GM18502 (cell line): ENCODE results near the gene TMPRSS4.

Source experiments
- ATAC-seq: cut with Tn5 transposase; IDR thresholded peaks from one replicate; pipeline ENCODE4 v1.9.1; 2021; ENCODE audit warnings: mild to moderate bottlenecking; ENCODE audit not compliant: unreplicated experiment, poor library complexity

The TMPRSS4 gene

DNA sequence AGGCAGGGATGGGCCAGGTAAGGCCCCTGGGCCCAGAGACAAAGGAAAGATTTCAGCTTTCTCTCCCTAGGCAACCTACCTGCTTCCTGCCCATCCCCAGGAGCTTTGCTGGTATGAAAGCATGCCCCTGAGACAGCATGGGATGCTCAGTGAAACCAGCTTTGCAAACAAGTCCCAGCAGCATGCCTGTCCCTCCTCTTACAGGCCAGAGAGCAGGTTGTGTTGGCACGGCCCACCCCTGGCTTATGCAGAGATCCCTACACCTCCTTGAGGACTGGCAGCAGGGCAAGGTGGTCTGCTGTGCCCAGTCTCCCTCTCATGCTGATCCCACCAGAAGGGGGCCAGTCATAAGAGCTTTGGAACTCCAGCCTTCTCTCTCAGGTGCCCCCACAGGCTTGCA is 72.6 kb downstream of the TMPRSS4 start:
- ATAC-seq = no peak

DNA sequence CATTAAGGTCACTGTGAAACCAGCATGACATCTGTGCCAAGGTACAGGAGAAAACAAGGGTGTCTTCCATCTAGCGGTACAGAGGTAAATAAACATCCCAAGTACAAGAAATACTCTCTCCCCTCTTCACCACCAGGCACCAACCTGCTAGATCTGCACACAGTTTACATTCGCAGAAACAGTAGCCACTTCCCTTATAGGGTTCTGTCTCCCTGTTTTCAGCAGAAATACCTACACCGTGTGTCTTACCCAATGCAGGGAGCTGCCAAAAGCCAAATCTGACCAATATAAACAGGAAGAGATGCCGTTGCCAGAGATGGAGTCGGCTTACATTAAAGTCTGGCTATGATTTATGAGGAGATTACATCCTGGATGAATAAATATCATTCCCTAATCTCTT is 74.6 kb downstream of the TMPRSS4 start:
- ATAC-seq = no peak

DNA sequence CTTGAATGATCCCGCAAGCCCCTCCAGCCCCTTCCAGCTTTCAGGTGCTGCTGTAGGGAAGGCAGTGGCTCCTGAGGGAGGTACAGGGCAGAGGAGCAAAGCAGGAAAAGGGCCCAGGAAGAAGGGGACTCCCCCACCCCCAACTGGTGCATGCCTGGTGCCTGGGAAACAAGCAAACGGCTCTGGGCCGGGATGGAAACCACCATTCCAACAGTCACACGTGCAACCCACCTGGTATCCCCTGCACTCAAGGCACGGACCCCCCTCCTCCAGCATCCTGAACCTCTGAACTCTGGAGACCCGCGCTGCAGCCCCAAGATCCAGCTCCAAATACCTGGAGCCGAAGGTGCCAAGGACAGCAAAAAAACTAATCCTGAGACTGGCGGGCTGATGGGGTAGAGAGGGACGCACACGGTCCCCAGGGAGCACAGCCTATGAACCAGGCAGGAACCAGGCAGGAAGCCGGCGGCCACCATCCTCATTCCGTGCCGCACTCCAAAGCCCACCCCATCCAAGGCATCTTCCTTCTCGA is 75.2 kb downstream of the TMPRSS4 start:
- no peak for ATAC-seq

DNA sequence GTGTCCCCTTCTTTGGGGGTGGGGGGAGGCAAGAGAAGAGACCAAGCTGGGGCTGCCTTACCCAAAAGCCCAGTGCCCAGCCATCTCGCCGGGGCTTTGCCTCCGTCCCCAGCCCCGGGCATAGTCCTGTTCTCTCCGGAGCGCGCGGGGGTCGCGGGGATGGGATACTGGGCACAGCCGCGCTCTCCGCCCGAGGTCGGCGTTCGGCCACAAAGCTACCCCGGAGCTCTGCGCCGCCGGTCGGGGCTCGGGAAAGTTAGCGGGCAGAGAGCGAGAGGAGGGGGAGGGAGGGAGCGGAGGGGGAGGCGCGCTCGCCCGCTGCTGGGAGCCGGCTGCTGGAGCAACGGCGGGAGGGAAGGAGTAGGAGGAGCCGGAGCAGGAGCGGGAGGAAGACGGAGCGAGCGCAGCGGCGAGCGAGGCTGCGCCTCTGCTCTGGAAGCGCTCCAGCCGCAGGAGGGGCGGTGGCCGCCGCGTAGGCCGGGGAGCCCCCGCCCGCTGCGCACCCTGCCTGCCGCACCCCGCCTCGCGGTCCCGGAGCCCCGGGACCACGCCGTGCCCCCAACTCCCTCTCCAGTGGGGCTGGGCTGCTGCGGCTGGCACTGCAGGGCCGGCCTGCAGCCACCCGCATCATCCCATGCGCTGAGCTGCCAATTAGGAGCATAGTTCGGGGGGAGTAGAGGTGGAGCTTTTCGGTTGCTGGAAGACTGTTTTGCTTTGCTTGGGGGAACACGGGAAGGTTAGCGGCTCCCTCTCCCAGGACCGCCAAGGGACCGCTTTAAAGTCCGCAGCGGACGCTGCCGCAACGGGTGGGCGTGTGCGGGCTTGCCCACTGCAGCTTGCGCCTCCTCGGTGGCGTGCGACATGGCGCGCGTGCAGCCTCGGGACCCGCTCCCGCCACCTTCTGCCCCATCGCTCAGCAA is 75.9 kb downstream of the TMPRSS4 start, which contains the start of gene SCN4B:
Gene SCN4B (minus strand): TSS at position 272 of the 920 bp plus-strand sequence. CDS start 150 bp downstream, at position 122.
- no peak for ATAC-seq

DNA sequence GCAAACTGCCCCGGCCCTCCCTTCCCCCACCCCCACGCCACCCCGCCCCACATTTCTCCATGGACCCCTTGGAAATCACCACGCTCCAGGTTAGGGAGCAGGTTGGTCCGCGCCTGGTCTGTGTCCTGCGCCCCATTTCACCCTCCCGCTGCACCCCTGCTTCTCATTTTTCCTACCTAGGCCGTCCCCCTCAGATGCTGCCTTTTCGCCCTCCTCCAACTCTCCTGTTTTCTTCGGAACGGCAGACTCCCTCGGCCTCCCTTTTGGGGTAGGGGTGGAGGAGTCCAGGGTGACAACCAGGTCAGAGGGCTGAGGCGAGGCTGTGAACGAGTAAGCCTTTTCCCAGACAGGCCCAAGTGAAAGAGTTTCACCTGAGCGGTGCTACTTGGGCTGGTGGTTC is 76.6 kb downstream of the TMPRSS4 start:
- no peak for ATAC-seq

DNA sequence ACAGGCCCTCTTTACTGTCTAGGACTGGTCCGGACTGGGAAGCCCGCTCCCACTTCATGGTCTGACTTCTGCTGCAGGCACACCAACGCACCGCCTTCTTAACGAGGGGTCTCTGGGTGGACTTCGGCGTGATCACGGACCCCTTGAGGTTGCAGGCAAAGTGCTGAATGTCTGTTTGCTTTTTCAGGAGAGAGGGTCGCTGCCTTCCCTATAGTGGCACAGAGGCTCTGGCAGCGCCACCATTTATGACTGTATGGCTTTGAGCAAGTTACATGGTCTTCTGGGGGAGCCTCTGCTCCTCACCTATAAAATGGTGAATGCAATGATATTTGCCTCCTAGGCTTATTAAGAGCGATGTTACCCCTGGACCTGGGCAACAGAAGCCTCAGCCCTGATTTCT is 77.1 kb downstream of the TMPRSS4 start:
- no peak for ATAC-seq

DNA sequence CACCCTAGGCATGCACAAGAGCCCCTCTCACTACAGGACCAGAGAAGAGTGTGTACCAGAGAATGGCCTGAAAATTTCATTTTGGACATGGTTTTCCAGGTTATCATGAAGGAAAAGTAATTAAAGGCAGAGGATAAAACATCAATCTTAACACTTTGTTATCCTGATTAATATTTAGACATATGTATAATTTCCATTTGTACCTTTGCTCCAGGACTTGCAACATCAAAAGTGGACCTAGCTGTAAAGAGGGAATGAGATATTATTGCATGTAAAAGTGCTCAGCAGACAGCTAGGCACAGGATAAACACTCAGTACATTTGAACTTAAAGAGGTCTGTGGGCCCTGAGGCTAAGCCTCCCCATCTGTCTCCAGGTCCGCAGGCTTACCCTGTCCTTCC is 77.8 kb downstream of the TMPRSS4 start:
- no peak for ATAC-seq

DNA sequence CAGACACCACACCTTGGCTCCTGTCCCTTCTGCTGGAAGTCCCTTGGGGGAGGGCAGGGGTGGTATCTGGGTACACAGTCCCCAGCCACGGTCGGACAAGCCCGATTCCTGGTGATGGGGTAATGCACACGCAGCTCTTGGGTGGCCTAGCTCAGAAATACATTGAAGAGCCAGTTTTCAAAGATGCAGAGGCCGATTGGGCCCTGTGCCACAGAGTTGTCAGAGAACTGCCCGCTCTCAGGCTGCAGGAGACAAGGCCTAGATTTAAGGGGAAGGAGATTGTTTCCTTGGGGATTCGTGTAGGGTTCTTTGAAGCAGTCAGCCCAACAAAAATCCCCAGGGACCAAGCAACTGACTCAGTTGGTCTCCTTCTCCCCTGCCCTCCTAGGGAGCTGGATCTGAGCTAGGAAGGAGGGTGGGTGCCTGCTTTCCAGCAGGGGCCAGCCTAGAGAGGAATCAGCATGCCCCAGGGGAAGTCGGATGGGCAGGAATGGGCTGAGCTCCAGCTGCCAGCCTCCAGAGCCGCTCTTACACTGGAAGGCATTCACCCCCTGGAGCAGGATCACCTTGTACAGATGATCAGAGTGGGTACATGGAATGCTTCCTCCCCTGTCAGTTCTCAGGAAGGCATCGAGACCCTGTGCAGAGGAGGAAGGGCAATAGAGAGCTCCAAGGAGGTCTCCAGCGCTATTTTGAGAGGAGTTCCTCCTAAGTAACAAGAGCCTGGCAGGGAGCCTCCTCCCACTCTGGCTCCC is 79.1 kb downstream of the TMPRSS4 start:
- ATAC-seq = no peak

DNA sequence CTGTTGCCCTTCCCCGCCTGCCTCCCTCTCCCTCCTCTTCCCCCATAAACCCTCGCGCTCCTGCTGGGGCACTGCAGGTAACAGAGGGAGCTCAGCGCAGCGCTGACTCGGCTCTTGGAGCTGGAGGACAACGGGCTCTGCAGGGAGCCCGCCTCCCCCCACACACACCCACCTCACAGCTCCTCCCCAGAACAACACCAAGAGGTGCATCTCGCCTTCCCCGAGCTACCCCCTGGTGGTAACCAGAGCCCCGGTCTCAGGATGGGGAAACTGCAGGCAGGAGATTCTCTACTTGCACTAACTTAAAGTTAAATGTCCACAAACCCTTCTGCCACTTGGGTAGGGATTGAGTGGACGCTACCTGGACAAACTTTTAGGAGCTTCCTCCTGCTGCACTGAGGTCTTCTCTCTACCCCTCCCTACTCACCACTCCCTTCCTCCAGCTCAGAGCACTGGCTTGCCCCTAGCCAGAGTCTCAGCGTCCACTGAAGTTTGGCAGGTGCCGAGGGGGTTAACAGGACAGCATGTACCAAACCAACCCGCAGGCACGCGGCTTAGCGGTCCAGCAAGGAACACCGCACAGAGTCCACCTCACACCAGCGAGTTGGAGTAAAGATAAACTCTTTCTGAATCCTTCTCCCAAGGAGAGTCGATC is 79.8 kb downstream of the TMPRSS4 start:
- ATAC-seq = no peak

DNA sequence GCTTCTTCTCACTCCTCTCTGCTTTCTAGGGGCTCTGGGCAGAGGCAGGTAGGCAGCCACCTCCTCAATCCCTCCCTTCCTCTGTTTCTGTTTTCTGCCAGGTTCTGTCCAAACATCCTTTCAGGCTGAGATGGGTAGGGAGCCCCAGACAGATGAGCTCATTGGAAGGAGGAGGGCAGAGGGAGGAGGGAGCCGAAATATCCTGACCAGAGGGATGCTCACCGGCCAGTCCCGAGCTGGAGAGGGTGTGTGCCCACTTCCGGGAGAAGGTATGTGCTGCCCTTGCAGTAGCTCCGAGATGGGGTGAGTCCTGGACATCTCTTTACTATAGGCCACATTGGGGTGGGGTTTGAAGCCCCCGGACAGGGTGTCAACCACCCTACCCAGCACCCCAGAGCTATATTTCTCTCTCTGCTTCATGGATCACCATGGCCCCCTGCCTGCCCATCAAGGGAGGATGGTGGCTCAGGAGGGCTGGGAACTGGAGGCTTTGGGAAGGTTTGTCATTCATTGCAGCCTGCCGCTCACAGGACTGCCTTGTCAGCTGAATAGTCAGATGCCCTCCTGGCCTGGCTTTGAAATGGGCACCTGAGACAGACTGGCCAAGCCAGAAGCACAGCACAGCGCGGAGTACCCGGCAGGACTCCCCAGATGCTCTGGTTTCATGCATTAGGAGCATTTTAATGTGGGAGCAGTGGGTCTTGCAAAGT is 80.5 kb downstream of the TMPRSS4 start:
- ATAC-seq = no peak

DNA sequence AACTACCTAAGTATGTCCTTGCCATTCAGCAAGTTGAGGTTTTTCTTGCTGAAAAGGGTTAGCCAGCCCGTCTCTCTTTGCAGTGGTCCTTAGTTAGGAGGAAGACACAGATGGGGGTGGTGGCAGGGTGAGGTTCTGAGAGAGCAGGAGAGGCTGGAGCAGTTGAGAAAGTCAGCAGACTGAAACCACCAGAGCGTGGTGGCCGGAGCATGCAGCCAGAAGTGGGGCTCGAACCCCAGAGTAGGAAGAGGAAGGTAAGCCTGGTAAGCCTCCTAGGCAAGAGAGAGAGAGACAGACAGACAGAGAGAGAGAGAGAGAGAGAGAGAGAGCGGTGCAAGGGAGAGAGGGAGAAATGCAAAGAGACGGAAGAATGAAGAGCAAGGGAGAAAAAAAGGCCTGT is 84.9 kb downstream of the TMPRSS4 start:
- ATAC-seq = no peak

DNA sequence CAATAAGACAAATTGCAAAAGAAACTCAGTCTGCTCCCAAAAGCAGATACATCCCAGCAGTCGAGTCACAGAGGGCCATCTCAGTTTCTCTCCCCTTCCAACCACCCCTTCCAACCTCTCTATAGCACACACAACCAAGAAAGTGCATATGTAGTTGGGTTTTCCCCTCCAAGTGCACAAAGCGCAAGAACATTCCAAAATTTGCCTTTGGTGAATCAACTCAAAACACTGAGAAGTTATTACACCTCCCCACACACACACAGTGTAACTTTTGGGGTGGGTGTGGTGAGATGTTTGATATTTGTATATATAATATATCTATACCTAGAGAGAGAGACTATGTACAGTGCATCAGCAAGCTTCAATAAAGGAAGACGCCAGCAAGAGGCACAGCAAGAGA is 86.0 kb downstream of the TMPRSS4 start:
- no peak for ATAC-seq

DNA sequence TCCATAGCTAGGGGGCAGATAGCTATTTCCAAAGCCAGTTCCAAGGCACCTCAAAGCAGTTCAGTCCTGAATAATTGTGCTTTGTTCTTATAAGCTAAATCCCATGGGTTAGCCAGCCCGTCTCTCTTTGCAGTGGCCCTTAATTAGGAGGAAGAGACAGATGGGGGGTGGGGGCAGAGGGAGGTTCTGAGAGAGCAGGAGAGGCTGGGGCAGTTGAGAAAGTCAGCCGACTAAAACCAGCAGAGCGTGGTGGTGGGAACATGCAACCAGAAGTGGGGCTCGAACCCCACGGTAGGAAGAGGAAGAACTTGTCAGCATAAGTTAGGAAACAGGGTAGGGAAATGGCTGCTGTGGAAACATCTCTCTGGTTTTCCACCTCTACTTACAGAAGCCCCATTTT is 86.6 kb downstream of the TMPRSS4 start:
- no peak for ATAC-seq

DNA sequence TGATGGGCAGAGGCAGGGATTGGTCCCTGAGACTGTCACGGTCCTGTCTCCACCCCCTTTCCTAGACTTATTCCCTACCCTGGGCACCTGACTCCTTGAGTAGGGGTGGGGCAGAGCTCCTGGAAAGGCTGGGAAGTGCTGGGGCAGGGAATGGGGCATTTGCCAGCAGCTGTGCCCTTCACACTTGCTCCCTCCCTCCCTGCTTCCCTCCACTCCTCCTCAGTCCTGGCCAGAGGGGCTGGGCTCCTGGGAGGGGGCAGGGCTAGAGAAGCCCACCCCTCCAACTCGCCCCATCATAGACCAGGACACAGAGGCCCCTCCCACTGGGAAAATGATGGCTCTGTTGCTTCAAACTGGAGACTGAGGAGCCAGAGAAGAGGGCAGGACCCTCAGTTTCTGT is 88.0 kb downstream of the TMPRSS4 start:
- ATAC-seq = no peak

DNA sequence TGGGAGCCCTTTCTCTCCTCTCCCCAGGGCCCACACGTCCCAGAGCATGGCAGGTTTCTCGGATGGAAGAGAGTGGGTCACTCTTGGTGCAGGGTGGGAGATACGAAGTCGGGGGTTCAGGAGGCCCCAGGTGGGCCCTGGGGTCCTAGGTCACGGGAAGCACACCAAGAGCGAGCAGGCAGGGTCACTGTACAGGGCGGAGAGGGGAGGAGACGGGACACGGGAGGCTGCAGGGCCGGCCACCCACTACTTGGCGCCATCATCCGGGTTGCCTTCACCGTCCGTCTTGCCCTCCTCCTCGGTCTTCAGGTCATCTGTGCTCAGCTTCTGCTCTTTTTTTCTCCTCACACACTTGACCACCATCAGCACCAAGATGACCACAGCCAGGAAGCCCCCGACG is 89.8 kb downstream of the TMPRSS4 start:
- ATAC-seq = no peak

DNA sequence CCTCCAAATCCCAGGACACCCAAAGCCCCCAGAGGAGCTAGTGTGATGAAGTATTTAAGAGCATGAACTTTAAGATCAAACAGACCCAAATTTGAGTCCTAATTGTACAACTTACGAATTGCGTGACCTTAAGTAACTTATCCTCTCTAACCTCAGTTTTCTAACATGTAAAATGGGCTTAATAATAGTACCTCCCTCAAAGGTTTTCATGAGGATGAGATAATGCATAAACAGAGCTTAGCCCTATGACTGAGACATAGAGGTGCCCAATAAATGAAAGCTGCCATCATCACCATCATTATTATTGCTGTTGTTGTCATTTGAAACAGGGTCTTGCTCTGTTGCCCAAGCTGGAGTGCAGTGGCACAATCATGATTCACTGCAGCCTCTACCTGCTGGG is 90.4 kb downstream of the TMPRSS4 start:
- no peak for ATAC-seq

DNA sequence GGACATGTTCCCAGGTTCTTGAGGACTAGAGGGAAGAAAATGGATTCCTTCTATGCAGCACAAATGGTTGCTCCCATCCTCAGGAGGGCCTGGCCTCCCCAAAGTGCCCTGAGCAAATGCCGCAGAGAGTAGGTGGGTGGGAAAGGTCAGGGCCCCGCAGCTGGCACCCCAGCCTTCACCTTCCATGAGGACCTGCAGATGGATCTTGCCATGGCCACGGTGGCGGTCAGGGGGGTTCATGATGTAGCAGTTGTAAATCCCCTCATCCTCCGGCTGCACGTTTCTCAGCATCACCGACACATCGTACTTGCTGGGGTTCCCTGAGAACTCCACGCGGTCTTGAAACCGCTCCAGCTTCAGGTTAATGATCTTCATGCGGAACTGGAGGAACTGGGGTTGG is 91.0 kb downstream of the TMPRSS4 start:
- no peak for ATAC-seq

DNA sequence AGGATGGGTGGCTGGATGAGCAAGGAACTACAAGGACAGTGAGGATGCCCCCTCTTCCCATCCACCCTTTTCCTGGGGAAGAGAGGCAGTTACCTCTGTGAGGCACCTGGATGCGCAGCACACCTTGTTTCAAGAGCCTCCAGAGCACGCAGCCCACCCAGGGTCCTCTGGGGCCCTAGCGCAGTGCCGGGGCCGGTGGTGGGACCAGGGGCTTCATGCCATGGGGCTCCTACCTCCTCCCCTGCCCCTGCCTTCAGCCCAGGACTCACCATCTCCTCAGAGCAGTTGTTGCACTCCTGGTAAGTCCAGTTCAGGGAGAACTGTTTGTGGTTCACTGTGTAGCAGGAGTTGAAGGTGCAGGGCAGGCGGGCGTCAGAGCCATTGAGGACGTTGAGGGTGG is 91.4 kb downstream of the TMPRSS4 start:
- ATAC-seq = no peak

DNA sequence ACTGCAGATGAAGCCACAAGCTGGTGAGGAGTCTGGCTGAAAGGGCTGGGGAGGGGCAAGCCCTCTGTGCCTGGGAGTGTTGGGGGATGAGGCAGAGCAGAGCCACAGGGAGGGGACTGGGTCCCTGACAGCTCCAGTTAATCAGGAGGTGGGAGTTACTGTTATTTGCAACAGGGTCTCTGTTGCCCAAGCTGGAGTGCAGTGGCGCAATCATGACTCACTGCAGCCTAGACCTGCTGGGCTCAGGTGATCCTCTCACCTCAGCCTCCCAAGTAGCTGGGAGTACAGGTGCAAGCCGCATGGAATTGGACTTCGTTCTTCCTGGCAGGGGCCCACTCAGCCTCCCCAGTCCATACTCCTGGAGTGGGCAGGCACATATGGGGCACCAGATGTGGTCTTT is 91.9 kb downstream of the TMPRSS4 start:
- ATAC-seq = no peak
